RWPE1 (cell line): ENCODE data around the gene MRPS34.
"Not testable (repeated sequence)": the region's sequence is repeated elsewhere in the genome, so short reads cannot be mapped to it uniquely, and the experiment has no call there.

Source experiments
- CTCF ChIA-PET: fragments of 350-600 bp; sonication (Branson Sonifier 250); formaldehyde crosslinking; extraction: SDS; loops from one replicate; lab custom pipeline; 2021; lab: Yijun Ruan, JAX
- POLR2A ChIA-PET: fragments of 400-600 bp; formaldehyde crosslinking; extraction: SDS; loops from one replicate; lab custom pipeline; 2020; ENCODE audit warnings: antibody characterized with exemption; ENCODE audit not compliant: low non-redundant PET; lab: Yijun Ruan, JAX
- DNase-seq: peaks from one replicate; pipeline ENCODE4 v3.0.0; 2012; ENCODE audit warnings: low spot score
- H3K27ac ChIP-seq: fragments of 450-650 bp; 2 replicates; pipeline ENCODE4 v1.5.1; 2017
- CTCF ChIP-seq: fragments of 450-650 bp; conservative IDR thresholded peaks from 2 replicates; pipeline ENCODE4 v1.5.1; 2017; ENCODE audit warnings: low read depth, mild to moderate bottlenecking

MRPS34 gene

GRCh38 chr16:1800701-1801100 lies 27.8 kb upstream of the MRPS34 start:
- no peak for TF ChIP-seq CTCF
- CTCF ChIA-PET = interaction anchor here (0.6 kb wide), 1 partner anchor 470 kb away, joined by 3 read pairs; no protein-coding TSS in a partner anchor

GRCh38 chr16:1799263-1799662 lies 26.3 kb upstream of the MRPS34 start:
- H3K27ac ChIP-seq, CTCF ChIA-PET, DNase-seq, POLR2A ChIA-PET: not testable (repeated sequence)

More at GRCh38 chr16:1800701-1801100, 27.8 kb upstream of the MRPS34 start:
- POLR2A ChIA-PET = no interaction called here
- H3K27ac ChIP-seq = no peak overlapping the region
- no peak for DNase-seq

- POLR2A ChIA-PET = no interaction called here
- DNase-seq = no peak
- H3K27ac ChIP-seq = no peak overlapping the region
- no peak for TF ChIP-seq CTCF
- CTCF ChIA-PET = no interaction called here
Observed at GRCh38 chr16:1794908-1795666, 22.2 kb upstream of the MRPS34 start.

GRCh38 chr16:1794221-1794871 lies 21.4 kb upstream of the MRPS34 start:
- no peak for DNase-seq
- CTCF ChIA-PET = no interaction called here
- POLR2A ChIA-PET = no interaction called here
- no peak overlapping the region for H3K27ac ChIP-seq
- no peak for TF ChIP-seq CTCF

- no peak for TF ChIP-seq CTCF
- CTCF ChIA-PET = no interaction called here
- DNase-seq = no peak
- POLR2A ChIA-PET = no interaction called here
- no peak within 1 kb of the TSS for H3K27ac ChIP-seq
Observed at GRCh38 chr16:1793578-1794220, 20.8 kb upstream of the MRPS34 start, which contains the start of gene IGFALS. IGFALS (minus strand) TSS chr16:1793705; CDS start chr16:1793652, 53 bp downstream.

- no peak for TF ChIP-seq CTCF
- CTCF ChIA-PET = interaction anchor here (0.6 kb wide), 1 partner anchor 476 kb away, joined by 3 read pairs; no protein-coding TSS in a partner anchor
- no peak for DNase-seq
- POLR2A ChIA-PET = no interaction called here
- no peak overlapping the region for H3K27ac ChIP-seq
Observed at GRCh38 chr16:1792836-1793577, 20.1 kb upstream of the MRPS34 start.
